IMR-90 (cell line): Measurements from ENCODE around the gene BRD1. TPM values are rescaled to one million over a fixed set of nuclear protein-coding genes. Genes with fewer than 3 reads are reported as not detected.

Experiments
- ATAC-seq: fragments of 200-7000 bp; cut with Tn5 transposase; 2 replicates; pipeline ENCODE4 v1.9.1; 2020; ENCODE audit warnings: low read depth, mild to moderate bottlenecking, moderate library complexity
- BruUV-seq: library from RNA; stranded (reverse); fragments of 400-500 nt; replicated peaks from 2 replicates; lab custom pipeline; 2021; lab: Mats Ljungman, UMichigan
- CTCF ChIA-PET: fragments of 300-600 bp; formaldehyde crosslinking; extraction: SDS; loops from one replicate; lab custom pipeline; 2021; ENCODE audit warnings: antibody characterized with exemption; lab: Yijun Ruan, JAX
- POLR2A ChIA-PET: fragments of 300-600 bp; sonication (Branson Sonifier 250); formaldehyde crosslinking; loops from one replicate; lab custom pipeline; 2022; ENCODE audit warnings: antibody characterized with exemption; ENCODE audit not compliant: unreplicated experiment; lab: Charles Lee
- DNase-seq: peaks from one replicate; pipeline ENCODE4 v3.0.0; 2013
- H2AFZ ChIP-seq: replicated peaks from 2 replicates; pipeline ENCODE3; 2013; ENCODE audit warnings: low read length, mild to moderate bottlenecking; ENCODE audit not compliant: poor library complexity
- H2AK5ac ChIP-seq: 2 replicates; pipeline ENCODE4 v1.6.1; 2013; ENCODE audit warnings: low read depth, low read length, inconsistent platforms
- H2AK9ac ChIP-seq: replicated peaks from 2 replicates; pipeline ENCODE3; 2013; ENCODE audit warnings: mild to moderate bottlenecking, low read depth, low read length, moderate library complexity; ENCODE audit not compliant: poor library complexity
- H2BK120ac ChIP-seq: 2 replicates; pipeline ENCODE4 v1.6.1; 2013; ENCODE audit warnings: low read depth, low read length, inconsistent platforms
- H2BK15ac ChIP-seq: 3 replicates; pipeline ENCODE4 v1.6.1; 2013; ENCODE audit warnings: low read depth, low read length, inconsistent platforms
- H2BK20ac ChIP-seq: 2 replicates; pipeline ENCODE4 v1.6.1; 2013; ENCODE audit warnings: low read depth, mild to moderate bottlenecking, inconsistent platforms, low read length, moderate library complexity
- H2BK5ac ChIP-seq: 2 replicates; pipeline ENCODE4 v1.6.1; 2013; ENCODE audit warnings: mild to moderate bottlenecking, low read depth, low read length, inconsistent platforms; ENCODE audit not compliant: poor library complexity, severe bottlenecking
- H3K14ac ChIP-seq: replicated peaks from 2 replicates; pipeline ENCODE4 v1.6.1; 2013; ENCODE audit warnings: low read depth, low read length, inconsistent platforms
- H3K18ac ChIP-seq: 2 replicates; pipeline ENCODE4 v1.6.1; 2013; ENCODE audit warnings: low read depth, low read length, control low read depth
- H3K23ac ChIP-seq: 2 replicates; pipeline ENCODE4 v1.6.1; 2013; ENCODE audit warnings: low read depth, low read length, inconsistent platforms
- H3K27ac ChIP-seq: 2 replicates; pipeline ENCODE4 v1.5.1; 2013; ENCODE audit warnings: mild to moderate bottlenecking, control low read depth, low read length; ENCODE audit not compliant: insufficient read depth
- H3K27me3 ChIP-seq: 2 replicates; pipeline ENCODE4 v1.6.1; 2013; ENCODE audit warnings: low read length; ENCODE audit not compliant: control insufficient read depth, insufficient read depth
- H3K36me3 ChIP-seq: 2 replicates; pipeline ENCODE4 v1.6.1; 2013; ENCODE audit warnings: low read length, mixed read lengths; ENCODE audit not compliant: control insufficient read depth, insufficient read depth
- H3K4ac ChIP-seq: 2 replicates; pipeline ENCODE4 v1.6.1; 2013; ENCODE audit warnings: low read depth, low read length, inconsistent platforms
- H3K4me1 ChIP-seq: 2 replicates; pipeline ENCODE4 v1.6.1; 2013; ENCODE audit warnings: low read length, mixed read lengths; ENCODE audit not compliant: control insufficient read depth, insufficient read depth
- H3K4me2 ChIP-seq: 2 replicates; pipeline ENCODE4 v1.6.1; 2013; ENCODE audit warnings: low read depth, mild to moderate bottlenecking, control low read depth, low read length, moderate library complexity
- H3K4me3 ChIP-seq: 2 replicates; pipeline ENCODE4 v1.5.1; 2013; ENCODE audit warnings: low read depth, mild to moderate bottlenecking, control low read depth, low read length, moderate library complexity; ENCODE audit not compliant: insufficient read depth
- H3K56ac ChIP-seq: 2 replicates; pipeline ENCODE4 v1.6.1; 2013; ENCODE audit warnings: low read length, inconsistent platforms; ENCODE audit not compliant: insufficient read depth; ENCODE audit errors: extremely low read depth
- H3K79me1 ChIP-seq, 2 experiments: 2 replicates each; pipeline ENCODE4 v1.6.1; 2013; ENCODE audit warnings: low read length in 2 of 2, inconsistent platforms in 1 of 2, low read depth in 1 of 2
- H3K9ac ChIP-seq: 2 replicates; pipeline ENCODE4 v1.6.1; 2013; ENCODE audit warnings: low read depth, low read length, control low read depth
- H3K9me1 ChIP-seq: 2 replicates; pipeline ENCODE4 v1.6.1; 2013; ENCODE audit warnings: low read length, inconsistent platforms; ENCODE audit not compliant: insufficient read depth
- H3K9me3 ChIP-seq: 2 replicates; pipeline ENCODE4 v1.6.1; 2013; ENCODE audit warnings: low read length; ENCODE audit not compliant: control insufficient read depth, insufficient read depth
- H4K20me1 ChIP-seq: 2 replicates; pipeline ENCODE4 v1.6.1; 2013; ENCODE audit warnings: low read length, inconsistent platforms; ENCODE audit not compliant: insufficient read depth
- H4K5ac ChIP-seq: 2 replicates; pipeline ENCODE4 v1.6.1; 2013; ENCODE audit warnings: mild to moderate bottlenecking, low read depth, low read length, control low read depth
- H4K8ac ChIP-seq, 2 experiments: 2 replicates each; pipeline ENCODE4 v1.6.1; 2013; ENCODE audit warnings: low read depth in 2 of 2, low read length in 2 of 2, control low read depth in 1 of 2, inconsistent platforms in 1 of 2
- H4K91ac ChIP-seq: 2 replicates; pipeline ENCODE4 v1.6.1; 2013; ENCODE audit warnings: low read depth, low read length, inconsistent platforms; ENCODE audit not compliant: insufficient read depth
- BHLHE40 ChIP-seq: fragments of 150-350 bp; IDR thresholded peaks from 2 replicates; pipeline ENCODE4 v1.6.1; 2016; ENCODE audit warnings: mild to moderate bottlenecking, low read depth, low read length
- CEBPB ChIP-seq: IDR thresholded peaks from 2 replicates; pipeline ENCODE4 v1.6.1; 2012; ENCODE audit warnings: low read depth, low read length, improper control_type of control experiment
- CHD1 ChIP-seq: IDR thresholded peaks from 2 replicates; pipeline ENCODE4 v1.6.1; 2012; ENCODE audit warnings: low read depth, low read length, improper control_type of control experiment
- CTCF ChIP-seq: conservative IDR thresholded peaks from 2 replicates; pipeline ENCODE4 v1.5.1; 2012; ENCODE audit warnings: mild to moderate bottlenecking, low read depth, low read length, improper control_type of control experiment
- ELK1 ChIP-seq: fragments of 150-350 bp; IDR thresholded peaks from 2 replicates; pipeline ENCODE4 v1.6.1; 2016; ENCODE audit warnings: low read depth, mild to moderate bottlenecking, low read length, moderate library complexity, borderline replicate concordance
- FOS ChIP-seq: fragments of 150-350 bp; IDR thresholded peaks from 2 replicates; pipeline ENCODE4 v1.6.1; 2016; ENCODE audit warnings: low read depth, low read length
- MAFK ChIP-seq: IDR thresholded peaks from 2 replicates; pipeline ENCODE4 v1.6.1; 2012; ENCODE audit warnings: low read depth, low read length, improper control_type of control experiment
- MAZ ChIP-seq: IDR thresholded peaks from 2 replicates; pipeline ENCODE4 v1.6.1; 2012; ENCODE audit warnings: low read depth, mild to moderate bottlenecking, low read length, improper control_type of control experiment, moderate library complexity, borderline replicate concordance
- MXI1 ChIP-seq: IDR thresholded peaks from 2 replicates; pipeline ENCODE4 v1.6.1; 2012; ENCODE audit warnings: low read depth, mild to moderate bottlenecking, low read length, moderate library complexity, borderline replicate concordance
- POLR2A ChIP-seq: IDR thresholded peaks from 2 replicates; pipeline ENCODE4 v1.6.1; 2012; ENCODE audit warnings: mild to moderate bottlenecking, low read depth, low read length
- RAD21 ChIP-seq: IDR thresholded peaks from 2 replicates; pipeline ENCODE4 v1.6.1; 2012; ENCODE audit warnings: low read length, improper control_type of control experiment
- RCOR1 ChIP-seq: IDR thresholded peaks from 2 replicates; pipeline ENCODE4 v1.6.1; 2012; ENCODE audit warnings: mild to moderate bottlenecking, low read length, improper control_type of control experiment; ENCODE audit not compliant: insufficient replicate concordance
- SMC3 ChIP-seq: fragments of 150-350 bp; IDR thresholded peaks from 2 replicates; pipeline ENCODE4 v1.6.1; 2016; ENCODE audit warnings: low read depth, mild to moderate bottlenecking, antibody characterized with exemption, low read length, moderate library complexity
- USF2 ChIP-seq: fragments of 150-350 bp; IDR thresholded peaks from 2 replicates; pipeline ENCODE4 v1.6.1; 2017; ENCODE audit warnings: mild to moderate bottlenecking, antibody characterized with exemption, low read length, low read depth
- WGBS, 2 experiments: methylation state at CpG; one replicate each; pipeline versions ENCODE4 v1.1.5 to v1.1.7; 2013; ENCODE audit warnings: missing lambda C conversion rate in 2 of 2; ENCODE audit not compliant: insufficient read length in 1 of 2; ENCODE audit errors: extremely low coverage in 2 of 2; 5-methylcytosine and 5-hydroxymethylcytosine counted together
- dilution Hi-C: fragments of 300-500 bp; cut with HindIII; formaldehyde crosslinking; loops from one replicate; pipeline ENCODE4 v1.14.3; 2018; ENCODE audit warnings: low sequenced_read_pairs; ENCODE audit not compliant: unreplicated experiment
- in situ Hi-C: fragments of 300-500 bp; cut with MboI; formaldehyde crosslinking; loops from 3 replicates; pipeline ENCODE4 v1.14.3; 2019; ENCODE audit warnings: low sequenced_read_pairs, inconsistent platforms, mixed read lengths
- intact Hi-C: fragments of 100-400 bp; cut with micrococcal nuclease; formaldehyde crosslinking; loops from 2 replicates; pipeline ENCODE4 v1.10.0; 2022
- polyA plus RNA-seq, 3 experiments: library from polyadenylated mRNA; depleted of rRNA; stranded (reverse); fragments of >200 nt; gene quantifications; 2 replicates each; pipeline ENCODE4 v1.2.3, GENCODE V29; 2012; ENCODE audit warnings: low replicate concordance in 1 of 3
- total RNA-seq: library from RNA; depleted of rRNA; stranded (reverse); fragments of >200 nt; gene quantifications from 2 replicates; pipeline ENCODE4 v1.2.3, GENCODE V29; 2012

BRD1 gene
- total and polyA plus RNA-seq, 2 of the 4 experiments (the other 2 are of a cell fraction) = 10.0 to 10.6 TPM

- Histone ChIP-seq H3K4ac (no peak overlapping the region), H3K23ac (no peak overlapping the region), H2BK15ac (no peak overlapping the region), H3K14ac (no peak overlapping the region), H4K5ac (no peak overlapping the region), H3K9ac (no peak overlapping the region), H3K18ac (no peak overlapping the region), H3K36me3 (no peaks in the 10 kb centered on the region), H2BK5ac (no peak overlapping the region), H2AK5ac (no peak overlapping the region), H2BK20ac (no peak overlapping the region), H2AK9ac (no peak overlapping the region), H3K56ac (no peak overlapping the region), H4K91ac (no peak overlapping the region), H3K9me1 (no peaks in the 10 kb centered on the region), H3K9me3 (no peaks in the 10 kb centered on the region), H3K27ac (no peak overlapping the region), H3K4me2 (no peak overlapping the region), H2BK120ac (no peak overlapping the region), H3K4me3 (no peak overlapping the region), H4K8ac (no peak overlapping the region), H3K4me1 (no peaks in the 10 kb centered on the region), H2AFZ (no peak overlapping the region), H4K20me1 (no peaks in the 10 kb centered on the region), H3K27me3 (no peaks in the 10 kb centered on the region), H3K79me1 (no peaks in the 10 kb centered on the region)
- WGBS, 2 experiments = no CpG with 5 or more reads among the region's 2 CpGs
- BruUV-seq = no TSS peak
- dilution Hi-C loops = no loop called here
- DNase-seq = no peak
- POLR2A ChIA-PET = no interaction called here
- no peak for ATAC-seq
- CTCF ChIA-PET = no interaction called here
- intact Hi-C loops = no loop called here
- in situ Hi-C loops = no loop called here
- TF ChIP-seq RCOR1 (no peak), CTCF (no peak), ELK1 (no peak), MXI1 (no peak), BHLHE40 (no peak), CHD1 (no peak), USF2 (no peak), MAFK (no peak), SMC3 (no peak), FOS (no peak), RAD21 (no peak), MAZ (no peak), CEBPB (no peak), POLR2A (no peak)
Measured at GRCh38 chr22:49739138-49739537, 88.5 kb downstream of the BRD1 start.
